Dendritic cell treated with granulocyte-macrophage colony-stimulating factor and Interleukin-4, amounts not matched to agents 40 ng/mL and 50 ng/mL, for 4 days (primary cell): Measurements from ENCODE around the gene PTK7.

Experiments
- H3K27ac Mint-ChIP-seq: one replicate; pipeline ENCODE4 v1.8.0; 2022; ENCODE audit warnings: mild to moderate bottlenecking, mixed read lengths
- H3K27me3 Mint-ChIP-seq: one replicate; pipeline ENCODE4 v1.8.0; 2022; ENCODE audit warnings: mild to moderate bottlenecking, mixed read lengths
- H3K36me3 Mint-ChIP-seq: one replicate; pipeline ENCODE4 v1.8.0; 2022; ENCODE audit warnings: low read depth, mixed read lengths
- H3K4me1 Mint-ChIP-seq: one replicate; pipeline ENCODE4 v1.8.0; 2022; ENCODE audit warnings: low read depth, mixed read lengths
- H3K4me3 Mint-ChIP-seq: one replicate; pipeline ENCODE4 v1.8.0; 2022; ENCODE audit warnings: mild to moderate bottlenecking, moderate library complexity, mixed read lengths
- H3K9me3 Mint-ChIP-seq: one replicate; pipeline ENCODE4 v1.8.0; 2022; ENCODE audit warnings: mixed read lengths
- intact Hi-C: fragments of 100-400 bp; cut with micrococcal nuclease; formaldehyde crosslinking; loops from one replicate; pipeline ENCODE4 v1.15.0; 2022

Gene PTK7

GRCh38 chr6:43204271-43205105, 128.4 kb downstream of the PTK7 start:
- no peaks in the 10 kb centered on the region for H3K4me1 Mint-ChIP-seq
- H3K36me3 Mint-ChIP-seq = peaks cover 65% of the 10 kb centered on the region
- intact Hi-C loops = no loop called here
- no peaks in the 10 kb centered on the region for H3K9me3 Mint-ChIP-seq
- no peak overlapping the region for H3K4me3 Mint-ChIP-seq
- no peaks in the 10 kb centered on the region for H3K27me3 Mint-ChIP-seq
- H3K27ac Mint-ChIP-seq = no peak overlapping the region

- Mint-ChIP-seq H3K4me1 (no peaks in the 10 kb centered on the region), H3K27me3 (no peaks in the 10 kb centered on the region), H3K27ac (no peak overlapping the region), H3K36me3 (peaks cover 52% of the 10 kb centered on the region), H3K9me3 (no peaks in the 10 kb centered on the region), H3K4me3 (no peak overlapping the region)
- intact Hi-C loops = no loop called here
Measured at GRCh38 chr6:43205849-43206248, 129.7 kb downstream of the PTK7 start.

- Mint-ChIP-seq H3K4me3 (no peak overlapping the region), H3K27ac (no peak overlapping the region), H3K36me3 (peaks cover 47% of the 10 kb centered on the region), H3K4me1 (no peaks in the 10 kb centered on the region), H3K27me3 (no peaks in the 10 kb centered on the region), H3K9me3 (no peaks in the 10 kb centered on the region)
- intact Hi-C loops = no loop called here
Measured at GRCh38 chr6:43207286-43207685, 131.2 kb downstream of the PTK7 start.
